ENCODE results near the gene CUTC. TPM values are rescaled to one million over a fixed set of nuclear protein-coding genes. Genes with fewer than 3 reads are reported as not detected.

The CUTC gene
- total RNA-seq, 4 donors from 2014 or later: 10.3 to 27.4 (median 15.1) TPM

DNA sequence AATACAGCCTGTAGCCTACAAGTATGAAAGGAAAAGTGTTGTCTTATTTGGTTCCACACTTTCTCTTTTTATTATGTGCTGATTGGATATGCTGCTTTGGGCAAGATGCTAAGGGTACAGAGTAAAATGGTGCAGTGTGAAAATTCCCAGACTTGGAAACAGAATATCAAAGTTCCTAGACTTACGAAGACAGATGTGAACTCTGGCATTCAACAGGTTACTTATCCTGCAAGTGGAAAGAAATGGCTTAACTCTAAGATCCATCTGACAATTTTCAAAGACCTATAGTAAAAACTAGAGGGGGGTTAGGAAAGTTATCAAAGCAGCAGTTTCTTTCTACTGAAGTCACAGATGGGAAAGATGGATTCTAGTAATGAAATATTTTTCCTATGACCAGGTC lies 24.1 kb downstream of the CUTC start:
- WGBS: 100% methylated on average over 1 of the region's 1 CpG
- no peaks in the 10 kb centered on the region for H3K4me1 ChIP-seq
- peaks cover 89% of the 10 kb centered on the region for H3K36me3 ChIP-seq
- TF ChIP-seq, protein P1, sequence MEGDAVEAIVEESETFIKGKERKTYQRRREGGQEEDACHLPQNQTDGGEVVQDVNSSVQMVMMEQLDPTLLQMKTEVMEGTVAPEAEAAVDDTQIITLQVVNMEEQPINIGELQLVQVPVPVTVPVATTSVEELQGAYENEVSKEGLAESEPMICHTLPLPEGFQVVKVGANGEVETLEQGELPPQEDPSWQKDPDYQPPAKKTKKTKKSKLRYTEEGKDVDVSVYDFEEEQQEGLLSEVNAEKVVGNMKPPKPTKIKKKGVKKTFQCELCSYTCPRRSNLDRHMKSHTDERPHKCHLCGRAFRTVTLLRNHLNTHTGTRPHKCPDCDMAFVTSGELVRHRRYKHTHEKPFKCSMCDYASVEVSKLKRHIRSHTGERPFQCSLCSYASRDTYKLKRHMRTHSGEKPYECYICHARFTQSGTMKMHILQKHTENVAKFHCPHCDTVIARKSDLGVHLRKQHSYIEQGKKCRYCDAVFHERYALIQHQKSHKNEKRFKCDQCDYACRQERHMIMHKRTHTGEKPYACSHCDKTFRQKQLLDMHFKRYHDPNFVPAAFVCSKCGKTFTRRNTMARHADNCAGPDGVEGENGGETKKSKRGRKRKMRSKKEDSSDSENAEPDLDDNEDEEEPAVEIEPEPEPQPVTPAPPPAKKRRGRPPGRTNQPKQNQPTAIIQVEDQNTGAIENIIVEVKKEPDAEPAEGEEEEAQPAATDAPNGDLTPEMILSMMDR (IDR thresholded peaks at IDR 0.05): no peak
- TF ChIP-seq POLR2AphosphoS5 (IDR thresholded peaks at IDR 0.05) (no peak), EP300 (IDR thresholded peaks at IDR 0.05) (no peak), POLR2A (IDR thresholded peaks at IDR 0.05) (no peak)
- DNase-seq (ENCODE audit: low spot score in 2 of 2): no peak
- H3K27ac ChIP-seq: no peak overlapping the region
- no peak overlapping the region for H3K4me3 ChIP-seq
- no peaks in the 10 kb centered on the region for H3K27me3 ChIP-seq
- no peaks in the 10 kb centered on the region for H3K9me3 ChIP-seq

DNA sequence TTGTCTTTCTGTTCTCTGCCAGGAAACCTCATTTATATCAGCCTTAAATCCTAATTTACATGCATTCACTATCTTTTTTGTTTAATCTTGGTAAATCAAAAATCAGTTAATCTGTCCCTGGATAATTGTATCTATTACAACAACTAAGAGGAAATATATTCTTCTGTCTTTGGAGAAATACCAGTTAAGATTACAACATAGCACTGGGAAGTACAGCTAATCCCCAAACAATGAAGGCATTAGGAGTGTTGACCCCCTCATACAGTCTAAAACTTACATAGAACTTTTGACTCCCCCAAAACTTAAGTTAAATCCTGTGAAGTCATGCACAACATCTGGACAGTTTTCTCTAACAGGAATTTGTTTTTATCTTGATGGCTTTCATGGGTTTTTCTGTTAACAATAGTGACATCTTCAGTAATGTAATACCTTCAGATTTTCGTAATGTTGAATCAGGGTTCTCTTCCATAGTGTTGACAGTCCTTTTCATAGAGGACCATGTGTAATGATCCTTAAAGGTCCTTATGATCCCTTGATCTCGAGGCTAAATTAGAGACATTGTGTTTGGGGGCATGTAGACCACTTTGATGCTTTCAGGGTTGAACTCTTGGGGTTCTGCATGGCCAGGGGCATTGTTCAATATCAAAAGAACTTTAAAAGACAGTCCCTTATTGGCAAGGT lies 26.3 kb downstream of the CUTC start:
- no peak for DNase-seq (ENCODE audit: low spot score in 2 of 2)
- TF ChIP-seq POLR2A (IDR thresholded peaks at IDR 0.05): no peak
- TF ChIP-seq, protein P1 (IDR thresholded peaks at IDR 0.05): no peak
- no peak for TF ChIP-seq EP300 (IDR thresholded peaks at IDR 0.05)
- TF ChIP-seq POLR2AphosphoS5 (IDR thresholded peaks at IDR 0.05): no peak
- Histone ChIP-seq H3K4me3 (no peak overlapping the region), H3K4me1 (no peaks in the 10 kb centered on the region), H3K36me3 (peaks cover 67% of the 10 kb centered on the region), H3K27me3 (no peaks in the 10 kb centered on the region), H3K27ac (no peak overlapping the region), H3K9me3 (no peaks in the 10 kb centered on the region)
- 92% methylated on average over 2 of the region's 2 CpGs for WGBS

DNA sequence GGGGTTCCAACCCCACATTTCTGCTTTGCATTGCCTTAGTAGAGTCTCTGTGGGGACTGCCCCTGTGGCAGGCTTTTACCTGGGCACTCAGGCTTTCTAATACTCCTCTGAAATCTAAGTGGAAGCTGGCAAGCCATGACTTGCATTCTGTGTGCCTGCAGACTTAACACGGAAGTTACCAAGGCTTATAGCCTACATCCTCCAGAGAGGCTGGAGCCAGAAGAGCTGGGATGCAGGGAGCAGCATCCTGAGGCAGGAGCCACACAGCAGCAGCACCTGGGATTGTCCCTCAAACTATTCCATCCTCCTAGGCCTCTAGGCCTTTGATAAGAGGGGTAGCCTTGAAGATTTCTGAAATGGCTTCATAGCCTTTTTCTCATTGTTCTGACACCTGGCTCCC lies 28.3 kb downstream of the CUTC start:
- TF ChIP-seq EP300 (IDR thresholded peaks at IDR 0.05): no peak
- TF ChIP-seq POLR2A (IDR thresholded peaks at IDR 0.05): no peak
- TF ChIP-seq, protein P1 (IDR thresholded peaks at IDR 0.05): no peak
- no peak for TF ChIP-seq POLR2AphosphoS5 (IDR thresholded peaks at IDR 0.05)
- Histone ChIP-seq H3K9me3 (no peaks in the 10 kb centered on the region), H3K4me1 (no peaks in the 10 kb centered on the region), H3K4me3 (no peak overlapping the region), H3K27ac (no peak overlapping the region), H3K36me3 (peaks cover 50% of the 10 kb centered on the region), H3K27me3 (no peaks in the 10 kb centered on the region)
- WGBS: 56% methylated on average over 1 of the region's 1 CpG
- no peak for DNase-seq (ENCODE audit: low spot score in 2 of 2)

DNA sequence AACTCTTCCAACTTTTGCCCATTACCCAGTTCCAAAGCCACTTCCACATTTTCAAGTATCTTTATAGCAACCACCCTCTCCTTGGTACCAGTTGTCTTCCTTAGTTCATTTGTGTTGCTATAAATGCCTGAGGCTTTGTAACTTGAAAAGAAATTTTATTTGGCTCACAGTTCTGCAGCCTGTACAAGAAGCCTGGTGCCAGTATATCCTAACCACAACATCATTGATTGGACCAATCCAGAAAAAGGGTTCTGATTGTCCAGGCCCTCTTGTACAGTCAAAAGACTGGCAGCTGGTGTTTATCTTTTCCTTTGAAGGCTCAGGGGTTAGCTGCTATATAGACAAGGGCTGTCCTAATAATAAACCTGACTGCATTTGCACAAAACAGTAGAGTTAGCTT lies 29.3 kb downstream of the CUTC start:
- no peaks in the 10 kb centered on the region for H3K4me1 ChIP-seq
- TF ChIP-seq POLR2AphosphoS5 (IDR thresholded peaks at IDR 0.05): no peak
- H3K27me3 ChIP-seq: no peaks in the 10 kb centered on the region
- H3K9me3 ChIP-seq: no peaks in the 10 kb centered on the region
- no peak overlapping the region for H3K4me3 ChIP-seq
- DNase-seq (ENCODE audit: low spot score in 2 of 2): no peak
- H3K36me3 ChIP-seq: peaks cover 39% of the 10 kb centered on the region
- no peak overlapping the region for H3K27ac ChIP-seq

DNA sequence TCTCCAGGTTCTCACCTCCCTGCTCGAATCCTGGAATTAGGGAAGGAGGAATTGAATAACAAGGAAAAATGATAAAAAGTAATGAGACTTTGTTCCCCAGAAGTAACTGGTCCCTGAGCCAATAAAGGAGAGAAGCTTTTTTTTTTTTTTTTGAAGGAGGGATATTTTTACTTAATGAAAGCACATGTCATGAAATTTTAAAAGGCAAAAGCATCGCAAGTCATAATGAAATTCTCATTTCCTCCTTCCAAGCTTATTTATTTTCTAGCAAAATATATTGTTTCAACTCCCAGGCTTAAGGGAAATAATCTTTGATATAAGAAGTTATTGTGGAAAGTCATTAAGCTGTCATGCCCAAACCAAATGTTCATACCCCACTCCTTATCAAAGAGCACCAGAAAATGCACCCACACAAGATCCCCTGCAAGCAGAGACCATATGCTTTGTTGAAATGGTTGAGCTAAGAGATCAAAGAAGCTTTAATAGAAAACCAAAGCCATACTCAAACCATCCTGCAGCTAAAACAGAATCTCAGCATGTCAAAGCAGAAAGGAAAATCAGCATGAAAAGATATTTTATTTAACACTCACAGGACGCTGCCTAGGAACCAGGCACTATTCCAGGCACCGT lies 33.8 kb downstream of the CUTC start:
- Histone ChIP-seq H3K36me3 (peaks cover 3% of the 10 kb centered on the region), H3K4me3 (no peak overlapping the region), H3K27ac (no peak overlapping the region), H3K9me3 (no peaks in the 10 kb centered on the region), H3K27me3 (no peaks in the 10 kb centered on the region), H3K4me1 (no peaks in the 10 kb centered on the region)
- DNase-seq (ENCODE audit: low spot score in 2 of 2): no peak
- TF ChIP-seq EP300 (IDR thresholded peaks at IDR 0.05) (no peak), POLR2A (IDR thresholded peaks at IDR 0.05) (no peak), POLR2AphosphoS5 (IDR thresholded peaks at IDR 0.05) (no peak)
- TF ChIP-seq, protein P1 (IDR thresholded peaks at IDR 0.05): no peak
- WGBS: 35% methylated on average over 4 of the region's 4 CpGs

All from suprapubic skin (tissue), 4 donors.